ENCODE data around the gene PLEKHA1. TPM values are rescaled to one million over a fixed set of nuclear protein-coding genes. Genes with fewer than 3 reads are reported as not detected.

Gene PLEKHA1
- total and polyA plus RNA-seq, 2 of the 13 experiments (the other 11 are each of a cell fraction or from before 2014, with no cell fraction given), result 32.2 to 53.3 TPM

- 51% methylated on average over 2 of the region's 2 CpGs for WGBS (ENCODE audit: low lambda C conversion rate)
- ATAC-seq, result peak; percentile 81
- peak overlapping the region; percentile 48 for H3K27ac ChIP-seq (ENCODE audit: extremely low read length, insufficient read depth, low read length)
- in situ Hi-C loops (cut with HindIII; ENCODE audit: extremely low pct_ligation_motif_present, low pct_unique_long_range_greater_than_20kb) (no loop called here), intact Hi-C loops (cut with micrococcal nuclease; ENCODE audit: unreplicated experiment) (no loop called here)
- H3K4me2 ChIP-seq (ENCODE audit: low read depth, low read length), result peak overlapping the region; percentile 48
- DNase-seq (ENCODE audit: low spot score), result peak; percentile 8
- POLR2A ChIA-PET, result interaction anchor here (0.6 to 1.5 kb wide), 4 partner anchors 37 to 376 kb away, joined by 3 to 5 read pairs (median 4); no protein-coding TSS in a partner anchor
- no peak for FAIRE-seq
- no TSS peak for BruUV-seq (replicated peaks)
- H4K20me1 ChIP-seq (ENCODE audit: insufficient read depth, low read length), result 0 out of 2 replicates have a peak, but pooled peaks cover 8% of the 10 kb centered on the region
- H3K9ac ChIP-seq (ENCODE audit: insufficient read depth, low read depth, low read length), result no peak overlapping the region
- H3K27me3 ChIP-seq (ENCODE audit: control insufficient read depth in 1 of 2, insufficient read depth in 2 of 2, low read length in 2 of 2), result no peaks in the 10 kb centered on the region
- no peak overlapping the region for H3K4me3 ChIP-seq (replicated peaks in 1 of 3; ENCODE audit: insufficient read depth in 1 of 3, low read depth in 2 of 3, low read length in 3 of 3)
- no peak overlapping the region for H2AFZ ChIP-seq (ENCODE audit: low read length)
- no peaks in the 10 kb centered on the region for H3K9me3 ChIP-seq (ENCODE audit: low read length)
- CTCF ChIA-PET (ENCODE audit: low intra/inter-chr PET ratio, low total read pairs), result no interaction called here
- peaks cover 71% of the 10 kb centered on the region for H3K4me1 ChIP-seq (ENCODE audit: insufficient read depth, low read length)
- H3K36me3 ChIP-seq (replicated peaks in 1 of 2; ENCODE audit: control insufficient read depth in 1 of 2, insufficient read depth in 2 of 2, low read length in 2 of 2), result peaks cover 1 to 8% of the 10 kb centered on the region in 2 experiments; a peak in 3 of 5 replicates
- H3K79me2 ChIP-seq (ENCODE audit: insufficient read depth, low read length), result peaks cover 93% of the 10 kb centered on the region
- TF ChIP-seq NFKBIZ (CRISPR knock-in tag; IDR thresholded peaks at IDR 0.05), result no peak
- TF ChIP-seq ZNF674 (CRISPR knock-in tag; IDR thresholded peaks at IDR 0.05; ENCODE audit: low read depth), result no peak
- no peak for TF ChIP-seq ZNF720 (CRISPR knock-in tag; IDR thresholded peaks at IDR 0.05)
- TF ChIP-seq ZNF367 (CRISPR knock-in tag; IDR thresholded peaks at IDR 0.05; ENCODE audit: borderline replicate concordance), result no peak
- no peak for TF ChIP-seq PBX3 (CRISPR knock-in tag; IDR thresholded peaks at IDR 0.05; ENCODE audit: borderline replicate concordance)
- TF ChIP-seq U2AF1 (optimal IDR thresholded peaks at IDR 0.05; ENCODE audit: low read depth, low read length), result no peak
- no peak for TF ChIP-seq POLR2A (IDR thresholded peaks at IDR 0.05; ENCODE audit: insufficient read depth in 1 of 2, low read depth in 2 of 2, low read length in 2 of 2)
- TF ChIP-seq ZNF816 (CRISPR knock-in tag; IDR thresholded peaks at IDR 0.05; ENCODE audit: borderline replicate concordance), result no peak
- TF ChIP-seq, protein P1, sequence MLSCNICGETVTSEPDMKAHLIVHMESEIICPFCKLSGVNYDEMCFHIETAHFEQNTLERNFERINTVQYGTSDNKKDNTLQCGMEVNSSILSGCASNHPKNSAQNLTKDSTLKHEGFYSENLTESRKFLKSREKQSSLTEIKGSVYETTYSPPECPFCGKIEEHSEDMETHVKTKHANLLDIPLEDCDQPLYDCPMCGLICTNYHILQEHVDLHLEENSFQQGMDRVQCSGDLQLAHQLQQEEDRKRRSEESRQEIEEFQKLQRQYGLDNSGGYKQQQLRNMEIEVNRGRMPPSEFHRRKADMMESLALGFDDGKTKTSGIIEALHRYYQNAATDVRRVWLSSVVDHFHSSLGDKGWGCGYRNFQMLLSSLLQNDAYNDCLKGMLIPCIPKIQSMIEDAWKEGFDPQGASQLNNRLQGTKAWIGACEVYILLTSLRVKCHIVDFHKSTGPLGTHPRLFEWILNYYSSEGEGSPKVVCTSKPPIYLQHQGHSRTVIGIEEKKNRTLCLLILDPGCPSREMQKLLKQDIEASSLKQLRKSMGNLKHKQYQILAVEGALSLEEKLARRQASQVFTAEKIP (CRISPR knock-in tag; IDR thresholded peaks at IDR 0.05; ENCODE audit: borderline replicate concordance), result no peak
- TF ChIP-seq NFYB (CRISPR knock-in tag; IDR thresholded peaks at IDR 0.05), result no peak
- TF ChIP-seq ELF1 (CRISPR knock-in tag; IDR thresholded peaks at IDR 0.05), result no peak
- TF ChIP-seq LCORL (IDR thresholded peaks at IDR 0.05), result no peak
- 0 out of 2 replicates have a peak, but pooled peaks have one; percentile 34 for TF ChIP-seq LCORL (CRISPR knock-in tag; IDR thresholded peaks at IDR 0.05)
- no peak for TF ChIP-seq ETV6 (CRISPR knock-in tag; conservative IDR thresholded peaks at IDR 0.05)
- TF ChIP-seq IKZF1 (IDR thresholded peaks at IDR 0.05), result no peak
- no peak for TF ChIP-seq SOX13 (IDR thresholded peaks at IDR 0.05)
- TF ChIP-seq SOX13 (CRISPR knock-in tag; conservative IDR thresholded peaks at IDR 0.05 in 1 of 2, IDR thresholded peaks at IDR 0.05 in 1 of 2), result peak in 1 of 2 experiments; percentile 10; a peak in 1 of 4 replicates
- TF ChIP-seq ZNF354B (CRISPR knock-in tag; IDR thresholded peaks at IDR 0.05), result no peak
- no peak for TF ChIP-seq TFDP1 (CRISPR knock-in tag; IDR thresholded peaks at IDR 0.05; ENCODE audit: borderline replicate concordance)
- TF ChIP-seq, protein P2, sequence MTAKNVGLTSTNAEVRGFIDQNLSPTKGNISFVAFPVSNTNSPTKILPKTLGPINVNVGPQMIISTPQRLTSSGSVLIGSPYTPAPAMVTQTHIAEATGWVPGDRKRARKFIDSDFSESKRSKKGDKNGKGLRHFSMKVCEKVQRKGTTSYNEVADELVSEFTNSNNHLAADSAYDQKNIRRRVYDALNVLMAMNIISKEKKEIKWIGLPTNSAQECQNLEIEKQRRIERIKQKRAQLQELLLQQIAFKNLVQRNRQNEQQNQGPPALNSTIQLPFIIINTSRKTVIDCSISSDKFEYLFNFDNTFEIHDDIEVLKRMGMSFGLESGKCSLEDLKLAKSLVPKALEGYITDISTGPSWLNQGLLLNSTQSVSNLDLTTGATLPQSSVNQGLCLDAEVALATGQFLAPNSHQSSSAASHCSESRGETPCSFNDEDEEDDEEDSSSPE (CRISPR knock-in tag; IDR thresholded peaks at IDR 0.05), result no peak
- no peak for TF ChIP-seq ZFP62 (CRISPR knock-in tag; IDR thresholded peaks at IDR 0.05)
- TF ChIP-seq ATF4 (CRISPR knock-in tag; IDR thresholded peaks at IDR 0.05), result no peak
Observed at GRCh38 chr10:122381680-122382079, 7.2 kb downstream of the PLEKHA1 start.
